ENCODE results near the gene SLC35F1.

Gene SLC35F1

DNA sequence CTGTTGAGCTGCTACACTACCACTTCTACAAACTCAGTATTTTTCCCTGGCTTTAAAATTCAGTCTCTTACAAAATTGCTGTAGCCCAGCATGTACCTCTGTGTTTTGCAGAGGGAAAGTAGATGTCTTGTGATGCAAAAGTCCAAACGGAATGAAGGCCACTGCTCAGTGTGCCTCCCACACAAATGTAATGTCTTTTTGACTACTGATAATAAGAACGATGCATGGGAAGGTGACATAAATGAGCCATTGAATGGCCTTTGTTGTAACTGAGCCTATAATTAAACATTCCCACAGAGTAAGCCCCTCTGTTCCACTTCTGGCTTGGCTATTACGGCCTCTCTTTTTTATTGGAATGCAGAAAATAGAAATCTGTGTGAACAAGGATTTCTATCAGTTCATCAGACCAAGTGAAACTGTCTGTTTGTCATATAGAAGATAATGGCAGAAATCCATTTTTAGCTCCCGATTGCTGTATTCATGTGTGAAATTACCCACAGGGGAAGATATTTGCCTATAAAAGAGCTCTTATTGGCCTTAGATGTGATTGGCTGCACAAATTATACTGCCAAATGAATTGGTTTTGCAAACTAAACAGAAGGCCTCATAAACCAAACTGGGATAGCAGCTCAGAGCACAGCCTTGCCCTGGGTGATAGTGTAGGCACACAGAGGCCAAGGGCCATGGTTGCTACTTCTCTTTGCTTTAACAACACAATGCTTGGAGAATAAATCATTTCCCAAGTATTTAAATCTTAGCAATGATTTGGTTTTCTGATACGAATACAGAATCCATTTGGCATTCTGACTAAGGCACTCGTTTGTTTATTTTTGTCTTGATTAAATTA, 399.6 kb downstream of the SLC35F1 start:
- no peak for DNase-seq (ENCODE audit: low read depth in 2 of 2, low spot score in 1 of 2)

GRCh38 chr6:118307581-118307980, 400.5 kb downstream of the SLC35F1 start:
- no peak for DNase-seq (ENCODE audit: low read depth in 2 of 2, low spot score in 1 of 2)

DNA sequence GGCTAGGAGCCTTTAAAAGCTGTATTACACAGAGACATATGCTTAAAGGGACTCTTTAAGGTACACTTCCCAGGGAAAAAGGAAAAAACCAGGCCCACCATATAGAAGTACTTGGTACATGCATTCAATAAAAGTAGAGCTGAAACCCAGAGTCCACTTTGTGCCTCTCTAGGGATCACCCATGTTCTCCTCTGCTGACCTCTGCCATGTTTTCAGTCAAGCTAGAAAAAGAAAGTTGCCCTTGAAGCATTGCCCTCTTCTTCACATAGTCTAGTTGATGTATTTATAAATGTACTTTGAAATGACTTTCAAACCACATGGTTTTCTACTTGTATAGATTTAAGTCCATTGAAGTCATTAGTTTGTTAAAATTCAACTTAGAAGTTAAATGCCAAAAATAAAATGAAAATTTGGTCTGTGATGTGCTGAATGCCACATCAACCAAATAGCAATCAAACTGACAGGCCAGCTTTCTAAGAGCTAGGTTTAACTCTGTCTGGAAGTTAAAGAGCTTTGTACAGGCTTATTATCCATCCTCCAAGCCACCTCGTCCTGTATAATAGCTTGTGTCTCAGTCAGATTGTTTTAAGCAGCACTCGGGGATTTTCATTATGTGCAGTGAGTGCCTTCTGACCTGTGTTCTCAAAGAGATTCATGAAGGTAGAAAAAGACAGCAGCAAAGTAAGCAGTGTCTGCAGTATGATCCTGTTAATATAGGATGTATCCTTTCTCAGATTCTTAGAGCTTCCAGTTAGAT, 402.5 kb downstream of the SLC35F1 start:
- no peak for DNase-seq (ENCODE audit: low read depth in 2 of 2, low spot score in 1 of 2)

DNA sequence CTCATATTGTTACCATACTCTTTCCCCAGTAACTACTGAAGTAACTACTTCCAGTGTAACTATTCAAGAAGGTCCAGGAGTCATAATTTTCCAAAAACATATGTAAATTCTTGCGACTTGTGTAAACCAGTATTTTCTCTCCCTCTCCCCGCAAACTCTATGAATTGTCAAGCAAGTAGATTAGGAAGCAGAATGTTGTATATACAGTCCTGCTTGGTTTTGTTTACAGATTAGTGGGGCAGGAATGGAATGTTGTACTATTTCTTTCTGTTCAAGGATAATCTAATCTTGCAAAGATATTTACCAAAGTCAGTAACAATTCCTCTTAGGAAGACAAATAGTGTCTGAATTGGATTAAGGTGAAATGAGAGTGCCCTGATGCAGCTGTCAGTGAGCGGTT, 406.1 kb downstream of the SLC35F1 start:
- DNase-seq (ENCODE audit: low read depth in 2 of 2, low spot score in 1 of 2): no peak

DNA sequence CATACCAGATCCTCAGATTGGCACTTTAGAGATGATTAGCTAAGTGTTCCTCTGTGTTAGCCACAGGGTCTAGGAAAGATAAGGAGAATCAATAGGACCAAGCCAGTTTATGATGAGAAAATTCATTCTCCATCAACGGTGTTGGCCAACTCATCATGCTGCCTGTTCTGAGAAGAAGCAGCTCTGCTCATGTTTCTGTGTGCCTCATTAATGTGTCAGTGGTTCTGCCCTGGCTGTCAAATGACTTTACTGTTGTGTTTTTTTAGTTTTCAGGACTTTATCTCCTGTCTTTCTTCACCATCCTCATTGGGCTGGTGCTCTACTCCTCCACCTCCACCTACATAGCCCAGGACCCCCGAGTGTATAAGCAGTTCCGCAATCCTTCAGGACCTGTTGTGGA, 406.7 kb downstream of the SLC35F1 start:
- DNase-seq (ENCODE audit: low read depth in 2 of 2, low spot score in 1 of 2): no peak

- no peak for DNase-seq (ENCODE audit: low read depth in 2 of 2, low spot score in 1 of 2)
These were observed 409.8 kb downstream of the SLC35F1 start for GRCh38 chr6:118316796-118317384.

DNA sequence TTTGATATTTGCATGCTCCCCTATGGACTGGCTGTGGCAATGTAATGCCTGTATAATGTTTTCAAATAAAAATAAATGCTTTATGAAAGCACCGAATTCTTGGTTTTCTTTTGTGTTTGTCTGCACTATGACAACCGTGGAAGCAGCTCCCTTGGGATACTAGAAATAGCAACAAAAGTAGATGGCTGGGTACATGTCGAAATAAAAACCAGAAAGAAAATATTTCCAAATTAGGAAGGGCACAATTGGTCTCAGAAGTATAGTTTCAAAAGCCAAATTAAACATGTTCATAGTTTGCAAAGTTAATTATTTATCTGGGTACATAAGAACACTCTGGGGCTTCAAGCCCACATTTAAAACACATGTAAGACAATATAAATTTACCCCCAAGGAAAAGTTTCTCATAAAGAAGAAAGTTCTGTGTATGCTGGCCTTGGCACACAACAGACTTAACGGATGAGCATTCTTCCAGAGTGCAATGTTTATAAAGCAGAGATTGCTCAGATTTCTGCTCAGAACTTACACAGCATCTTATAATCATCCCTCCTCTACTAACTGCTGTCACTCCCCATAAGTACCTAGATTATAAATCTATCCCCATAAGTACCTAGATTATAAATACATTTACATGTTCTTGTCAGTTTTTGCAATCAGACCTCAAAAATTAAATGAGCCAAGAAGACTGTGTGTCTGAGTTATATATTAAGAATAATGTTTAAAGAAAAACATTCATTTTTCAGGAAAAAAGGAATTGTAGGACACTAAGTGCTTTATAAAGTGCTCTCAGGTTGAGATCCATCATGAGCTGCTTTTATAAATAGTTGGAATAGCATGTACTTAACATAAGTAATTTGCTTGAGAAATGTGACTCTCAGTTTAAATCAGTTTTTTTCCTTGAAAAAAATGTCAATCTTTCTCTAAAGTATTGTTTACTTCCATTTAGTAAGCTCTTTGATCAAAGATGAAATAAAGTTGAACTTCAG, 410.8 kb downstream of the SLC35F1 start:
- DNase-seq (ENCODE audit: low read depth in 2 of 2, low spot score in 1 of 2): no peak

DNA sequence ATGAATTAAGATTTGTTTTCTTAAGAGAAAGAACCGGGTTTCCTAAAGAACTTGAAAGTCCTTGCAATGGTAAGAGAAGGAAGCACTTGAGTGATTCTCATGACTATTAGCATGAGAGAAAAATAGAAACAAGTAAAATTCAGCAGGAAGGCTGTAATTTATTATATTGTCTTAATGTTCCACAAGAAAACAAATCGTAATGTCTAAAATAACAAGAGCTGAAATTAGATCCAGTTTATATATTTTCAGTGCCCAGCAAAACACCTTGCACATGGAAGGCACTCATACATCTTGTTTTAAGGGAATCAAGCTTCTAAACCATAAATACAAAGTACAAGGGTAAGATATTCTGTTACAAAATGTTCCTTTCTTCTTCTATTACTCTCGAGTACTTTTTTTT, 411.6 kb downstream of the SLC35F1 start:
- no peak for DNase-seq (ENCODE audit: low read depth in 2 of 2, low spot score in 1 of 2)

DNA sequence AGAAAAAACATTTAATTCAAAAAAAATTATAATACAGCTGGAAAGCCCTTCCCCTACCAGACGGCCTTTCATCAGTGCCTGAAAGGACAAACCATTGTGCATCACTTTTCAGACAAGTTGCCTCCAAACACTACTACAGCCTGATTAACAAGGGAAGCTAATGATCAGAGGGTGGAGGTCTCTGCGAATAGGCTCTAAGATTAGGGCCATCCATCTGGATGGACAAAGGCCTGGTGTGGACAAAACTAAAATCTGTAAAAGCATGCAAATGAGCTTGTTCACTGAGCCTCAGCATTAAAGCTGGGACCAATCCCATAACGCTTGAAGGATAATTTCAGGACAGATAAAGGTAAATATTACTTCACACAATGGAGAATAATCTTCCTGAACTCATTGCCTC, 412.4 kb downstream of the SLC35F1 start:
- no peak for DNase-seq (ENCODE audit: low read depth in 2 of 2, low spot score in 1 of 2)

GRCh38 chr6:118319894-118320649, 413.0 kb downstream of the SLC35F1 start:
- no peak for DNase-seq (ENCODE audit: low read depth in 2 of 2, low spot score in 1 of 2)

GRCh38 chr6:118320652-118321051, 413.6 kb downstream of the SLC35F1 start:
- DNase-seq (ENCODE audit: low read depth in 2 of 2, low spot score in 1 of 2): no peak

- no peak for DNase-seq (ENCODE audit: low read depth in 2 of 2, low spot score in 1 of 2)
These were observed 417.1 kb downstream of the SLC35F1 start for GRCh38 chr6:118324116-118324515.

DNA sequence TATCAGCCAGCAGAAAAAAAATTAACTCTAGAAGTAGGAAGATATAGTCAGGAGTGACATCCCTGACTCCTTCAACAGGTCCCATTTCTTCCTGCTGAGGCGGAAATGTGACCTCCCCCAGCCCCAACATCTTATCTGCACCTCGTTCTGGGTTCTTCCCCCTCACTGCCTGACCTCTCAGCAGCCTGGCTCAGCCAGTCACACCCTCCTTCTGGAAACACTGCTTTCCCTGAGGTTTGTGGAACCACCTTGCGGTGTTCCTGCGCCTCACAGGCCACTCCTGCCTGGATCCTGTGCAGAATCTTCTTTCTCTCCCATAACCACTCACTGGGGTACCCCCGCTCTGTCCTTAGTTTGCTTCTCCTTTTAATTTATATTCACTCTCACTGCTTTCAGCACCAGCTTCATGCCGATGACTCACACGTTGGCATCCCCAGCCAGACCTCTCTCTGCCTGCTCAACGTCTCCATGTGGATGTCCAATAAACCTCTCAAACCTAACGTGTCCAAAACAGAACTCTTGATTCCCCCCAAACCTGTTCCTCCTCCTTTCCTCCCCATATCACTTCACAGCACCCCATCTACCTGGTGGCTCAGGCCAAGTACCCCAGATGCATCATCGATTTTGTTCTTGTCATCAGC, 418.3 kb downstream of the SLC35F1 start:
- DNase-seq (ENCODE audit: low read depth in 2 of 2, low spot score in 1 of 2): no peak

DNA sequence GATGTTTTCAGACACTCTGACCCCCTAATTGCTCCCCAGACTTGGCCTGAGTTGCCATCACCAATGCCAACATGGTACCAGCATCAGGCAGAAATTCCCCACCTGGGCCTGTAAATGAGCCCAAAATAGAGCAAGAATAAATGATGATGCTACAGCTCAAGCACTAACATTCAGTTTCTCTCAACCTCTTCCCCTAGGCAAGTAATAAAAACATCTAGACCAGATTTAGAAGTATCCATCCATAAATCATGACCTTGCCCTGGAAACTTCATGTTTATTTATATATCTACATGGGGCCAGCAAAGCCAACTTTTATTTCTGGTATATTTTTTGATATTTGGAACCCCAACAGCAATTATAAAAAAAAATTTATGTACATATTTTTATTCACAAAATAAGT, 419.6 kb downstream of the SLC35F1 start:
- no peak for DNase-seq (ENCODE audit: low read depth in 2 of 2, low spot score in 1 of 2)

DNA sequence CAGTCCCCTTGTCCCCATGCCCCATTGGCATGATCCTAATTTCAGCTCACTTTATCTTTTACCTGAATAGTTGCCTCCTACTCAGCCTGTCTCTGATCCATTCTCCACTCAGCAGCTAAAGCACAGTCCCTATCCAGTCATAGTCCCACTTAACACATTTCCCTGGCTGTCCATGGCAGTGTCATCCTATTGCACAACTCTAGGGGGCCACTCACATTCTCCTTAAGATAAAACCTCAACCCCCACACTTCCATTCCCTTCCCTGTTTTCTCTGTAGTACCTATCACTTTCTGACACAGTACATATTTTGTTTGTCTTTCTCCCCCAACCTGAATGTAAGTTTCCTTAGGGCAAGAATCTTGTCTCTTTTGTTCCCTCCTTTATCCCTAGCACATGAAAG, 420.2 kb downstream of the SLC35F1 start:
- no peak for DNase-seq (ENCODE audit: low read depth in 2 of 2, low spot score in 1 of 2)

DNA sequence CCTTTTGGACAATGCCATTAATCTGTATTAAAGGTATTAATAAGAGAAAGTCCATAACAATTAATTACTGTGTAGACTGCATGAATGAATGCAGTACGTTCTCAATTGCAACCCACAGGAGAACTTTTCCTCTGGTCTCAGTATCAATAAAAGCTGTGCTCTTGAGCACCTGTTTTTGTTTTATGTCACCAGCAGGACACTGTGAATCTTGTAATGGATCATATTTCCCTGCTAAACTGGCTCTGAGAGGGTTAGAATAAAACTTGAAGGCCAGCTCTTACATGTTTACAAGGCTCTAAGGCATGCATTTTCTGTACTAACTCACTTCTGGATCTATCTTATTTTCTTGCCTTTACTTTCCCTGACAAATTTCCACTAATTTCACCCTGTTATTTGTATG, 426.7 kb downstream of the SLC35F1 start:
- DNase-seq (ENCODE audit: low read depth in 2 of 2, low spot score in 1 of 2): no peak

DNA sequence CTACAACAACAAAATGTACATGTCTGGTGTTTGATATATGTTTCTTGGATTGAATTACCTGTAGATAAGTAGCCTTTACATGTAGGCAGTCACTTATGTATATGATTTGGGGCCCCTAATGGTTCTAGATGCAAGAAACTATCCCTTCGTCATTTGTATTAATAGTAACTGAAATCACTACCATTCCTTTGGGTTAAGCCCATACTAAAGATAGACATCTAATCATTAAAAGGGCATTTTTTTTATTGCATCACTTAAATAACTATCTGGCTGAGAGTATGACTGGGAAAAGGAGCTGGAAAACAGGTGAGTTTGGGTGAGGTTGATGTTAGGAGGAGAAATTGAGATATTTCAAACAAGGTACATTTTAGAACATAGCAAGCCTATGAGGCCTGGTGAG, 427.6 kb downstream of the SLC35F1 start:
- DNase-seq (ENCODE audit: low read depth in 2 of 2, low spot score in 1 of 2): no peak

DNA sequence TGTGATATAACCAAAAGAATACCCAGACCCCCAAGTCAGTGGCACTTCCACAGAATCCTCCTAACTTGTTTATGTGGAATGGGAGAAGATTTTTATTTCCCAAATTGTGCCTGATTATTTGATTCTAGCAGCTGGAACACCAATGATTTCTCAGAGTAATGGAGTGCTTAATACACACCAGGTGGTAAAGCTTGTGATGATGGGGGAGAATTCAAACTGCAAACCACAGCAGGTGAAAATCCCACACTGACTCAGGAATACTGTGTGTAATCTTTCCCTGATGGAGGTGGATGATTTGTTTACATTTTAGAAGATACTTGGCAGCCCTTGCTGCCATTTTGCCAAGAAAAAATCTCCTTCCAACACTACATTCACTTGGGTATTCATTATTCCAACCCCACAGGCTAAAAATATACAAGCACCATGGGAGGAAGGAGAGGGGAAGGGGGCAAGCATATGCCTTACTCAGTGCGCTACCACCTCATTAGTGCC, 428.3 kb downstream of the SLC35F1 start:
- DNase-seq (ENCODE audit: low read depth in 2 of 2, low spot score in 1 of 2): no peak

- no peak for DNase-seq (ENCODE audit: low read depth in 2 of 2, low spot score in 1 of 2)
These were observed 437.1 kb downstream of the SLC35F1 start for GRCh38 chr6:118344014-118344670.

Data from stimulated activated CD8-positive, alpha-beta memory T cell treated with anti-CD3 and anti-CD28 coated beads, Interleukin-4, amount 100 ng/mL, for 4 hours (primary cell).